ENCODE results near the gene SMARCA2.

DNA sequence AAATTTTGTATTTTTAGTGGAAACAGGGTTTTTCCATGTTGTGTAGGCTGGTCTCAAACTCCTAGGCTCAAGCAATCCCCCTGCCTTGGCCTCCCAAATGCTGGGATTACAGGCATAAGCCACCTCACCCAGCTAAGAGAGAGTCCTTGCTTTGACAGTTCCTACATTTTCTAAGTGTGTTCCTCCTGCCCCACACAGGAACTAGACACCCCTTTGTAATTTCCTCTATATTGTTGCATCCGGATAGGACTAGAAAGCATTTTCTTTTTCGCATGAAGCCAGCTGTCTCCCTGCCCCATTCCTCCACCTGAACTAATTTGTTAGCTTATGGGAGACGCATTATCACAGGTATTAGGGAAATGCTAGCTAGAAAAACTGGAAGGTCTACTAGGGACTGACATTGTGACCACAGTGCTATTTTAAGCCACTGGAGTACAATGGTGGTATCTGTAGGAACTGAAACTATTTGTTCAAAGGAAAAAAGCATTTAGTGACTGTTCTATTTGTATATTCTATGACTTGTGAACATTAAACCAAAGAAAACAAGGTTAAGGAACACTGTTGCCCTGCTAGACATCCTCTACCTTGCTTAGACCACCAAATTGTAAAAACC, 214.1 kb downstream of the SMARCA2 start:
- no peak for TF ChIP-seq POLR2A (IDR thresholded peaks at IDR 0.05; ENCODE audit: low read depth, low read length)
- no peak for TF ChIP-seq POLR2AphosphoS5 (IDR thresholded peaks at IDR 0.05; ENCODE audit: low read depth, low read length)
- no peak for TF ChIP-seq POU2F2 (IDR thresholded peaks at IDR 0.05; ENCODE audit: low read depth, low read length)
- TF ChIP-seq PAX5 (IDR thresholded peaks at IDR 0.05; ENCODE audit: insufficient read depth, low read length, severe bottlenecking): no peak
- no peak for TF ChIP-seq TAF1 (IDR thresholded peaks at IDR 0.05; ENCODE audit: low read depth, low read length)

Measured in GM12891 (cell line).